Activated naive CD4-positive, alpha-beta T cell treated with Interleukin-2 at 50 U/mL for 16 hours (primary cell): Measurements from ENCODE around the gene DAB1.
"Not testable (repeated sequence)": the region's sequence is repeated elsewhere in the genome, so short reads cannot be mapped to it uniquely, and the experiment has no call there.

Experiments used
- DNase-seq: peaks from one replicate; pipeline ENCODE4 v3.0.0-alpha.2; 2020

The DAB1 gene

DNA sequence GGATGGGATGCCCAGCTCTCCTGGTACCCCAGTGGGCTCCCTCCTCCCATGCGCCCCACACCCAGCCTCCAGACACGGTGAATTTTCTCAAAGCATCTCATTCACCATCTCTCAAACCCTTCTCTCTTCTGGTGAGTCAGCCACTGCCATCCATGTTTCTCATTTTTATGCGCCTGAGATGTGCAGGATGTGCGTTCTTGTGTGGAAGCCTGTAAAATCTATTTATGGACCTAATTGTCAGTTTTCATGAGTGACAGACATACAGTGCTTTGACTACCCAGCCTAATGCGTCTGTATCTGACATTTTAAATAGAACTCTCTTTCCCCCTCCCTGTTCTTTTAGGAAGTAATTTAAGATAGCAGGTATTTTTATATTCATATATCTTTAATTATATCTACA lies 158.8 kb downstream of the DAB1 start:
- no peak for DNase-seq

DNA sequence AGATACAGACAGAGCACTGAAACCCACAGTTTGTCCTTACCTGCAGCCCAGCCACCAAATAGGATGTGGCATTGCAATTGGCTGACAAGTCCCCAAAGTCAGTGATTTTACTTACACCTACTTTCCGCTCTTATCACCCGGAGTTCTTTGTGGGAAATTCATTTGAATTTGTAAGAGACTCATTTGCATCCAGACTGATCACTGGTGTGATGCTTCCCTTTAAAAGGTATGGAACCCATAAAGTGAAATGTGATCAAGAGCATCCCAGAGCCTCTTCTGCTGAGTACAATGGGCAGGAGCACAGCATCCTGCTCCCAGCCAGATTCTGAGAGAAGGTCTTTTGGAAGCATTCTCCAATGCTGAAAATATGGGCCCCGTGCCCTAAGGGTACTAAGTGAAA lies 161.4 kb downstream of the DAB1 start:
- DNase-seq: no peak

DNA sequence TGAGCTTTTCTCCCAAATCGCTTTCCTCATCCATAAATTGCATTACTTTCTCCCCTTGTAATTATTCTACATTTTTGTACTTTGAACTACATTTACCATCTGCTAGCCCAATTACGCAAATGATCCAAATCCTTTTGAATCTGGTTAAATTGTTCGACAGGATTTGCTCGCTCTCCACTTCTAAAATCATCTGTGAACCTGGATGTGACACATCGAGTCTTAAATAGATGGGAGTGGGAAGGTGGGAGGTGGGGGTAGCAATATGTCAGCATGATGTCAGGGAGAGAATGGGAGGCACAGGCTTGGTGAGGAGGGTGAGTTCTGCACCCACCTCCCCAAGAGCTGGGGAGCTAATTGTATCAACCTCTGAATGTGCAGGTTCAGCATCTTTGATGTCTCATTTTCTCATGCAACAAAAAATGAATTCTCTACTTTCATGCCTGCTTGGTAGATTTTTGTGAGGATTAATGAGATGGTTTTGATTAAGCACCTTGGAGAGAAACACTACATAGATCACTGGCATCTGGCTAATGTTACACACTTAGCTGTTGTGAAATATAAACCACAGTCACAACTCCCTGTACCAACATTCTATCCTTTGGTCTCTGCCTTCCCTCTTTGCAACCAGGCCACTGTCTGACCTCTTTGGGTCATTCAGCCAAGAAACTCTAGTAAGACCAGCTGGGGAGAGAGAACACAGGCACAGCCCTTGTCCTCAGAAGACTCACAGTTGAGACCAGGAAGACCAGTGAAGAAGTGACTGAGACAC lies 165.1 kb downstream of the DAB1 start:
- DNase-seq: no peak

DNA sequence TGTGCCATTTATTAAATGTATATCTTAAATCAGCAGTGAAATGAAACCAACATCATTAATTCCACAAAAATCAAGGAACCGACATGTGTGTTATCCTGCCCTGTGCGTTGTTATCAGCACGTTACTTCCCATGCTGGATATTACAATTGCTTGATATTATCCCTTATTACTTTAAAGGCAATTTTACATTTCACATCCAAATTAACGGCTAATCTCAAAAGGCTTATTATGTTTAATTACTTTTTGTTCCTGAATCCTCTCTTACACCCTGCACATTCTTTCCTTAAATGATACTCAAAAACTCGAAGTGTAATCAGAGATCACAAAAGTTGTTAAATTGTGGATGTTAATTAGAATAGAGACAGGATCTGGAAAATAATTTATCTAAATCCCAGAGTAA lies 167.9 kb downstream of the DAB1 start:
- DNase-seq: no peak

DNA sequence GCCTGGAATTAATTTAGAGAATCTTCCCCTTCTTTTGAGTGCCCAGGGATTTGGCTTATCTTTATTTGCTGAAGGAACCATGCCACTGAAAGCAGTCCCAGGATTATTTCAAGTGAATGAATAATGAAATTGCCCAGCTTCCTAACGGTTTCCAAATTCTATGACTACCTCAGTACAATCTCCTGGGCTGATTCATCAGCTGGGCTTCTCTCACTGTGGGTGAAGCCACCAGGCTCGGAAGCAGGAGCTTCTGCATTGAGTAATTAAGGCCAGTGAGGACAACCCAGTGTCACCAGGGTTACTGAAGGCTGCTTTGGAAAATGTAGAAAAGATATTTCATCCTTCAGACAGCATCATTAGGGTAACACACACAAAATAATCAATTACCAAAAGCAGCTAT lies 169.8 kb downstream of the DAB1 start:
- no peak for DNase-seq

DNA sequence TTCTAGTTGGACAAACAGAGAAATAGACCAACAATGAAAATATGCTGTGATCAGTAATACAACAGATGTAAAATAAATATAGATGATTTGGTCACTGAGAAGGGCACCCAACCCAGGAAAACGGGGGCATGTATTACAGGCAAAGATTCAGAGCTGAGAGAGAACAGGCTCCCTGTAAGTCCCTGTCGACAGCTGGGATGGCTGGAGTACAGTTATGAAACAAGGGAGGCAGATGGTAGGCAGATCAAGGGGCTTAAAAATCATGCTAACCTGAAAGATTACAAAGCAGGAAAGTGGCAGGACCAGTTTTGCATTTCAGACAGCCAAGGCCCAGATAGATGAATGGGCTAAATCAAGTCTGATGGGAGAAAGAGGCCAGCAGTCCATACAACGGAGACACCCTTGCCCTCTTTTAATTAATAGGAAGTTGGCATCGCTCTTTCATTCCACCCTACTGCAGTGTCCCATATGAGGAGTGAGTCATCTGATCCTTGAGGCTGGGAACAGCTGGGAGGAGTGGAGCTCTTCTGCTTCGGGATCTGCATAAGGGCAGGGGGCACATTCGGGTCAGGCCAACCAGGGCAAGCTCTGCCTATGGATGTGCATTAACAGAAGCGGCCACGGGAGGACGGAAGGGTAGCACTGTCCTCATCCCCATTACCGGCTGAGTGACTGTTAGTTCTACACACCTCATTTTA lies 171.1 kb downstream of the DAB1 start:
- no peak for DNase-seq

DNA sequence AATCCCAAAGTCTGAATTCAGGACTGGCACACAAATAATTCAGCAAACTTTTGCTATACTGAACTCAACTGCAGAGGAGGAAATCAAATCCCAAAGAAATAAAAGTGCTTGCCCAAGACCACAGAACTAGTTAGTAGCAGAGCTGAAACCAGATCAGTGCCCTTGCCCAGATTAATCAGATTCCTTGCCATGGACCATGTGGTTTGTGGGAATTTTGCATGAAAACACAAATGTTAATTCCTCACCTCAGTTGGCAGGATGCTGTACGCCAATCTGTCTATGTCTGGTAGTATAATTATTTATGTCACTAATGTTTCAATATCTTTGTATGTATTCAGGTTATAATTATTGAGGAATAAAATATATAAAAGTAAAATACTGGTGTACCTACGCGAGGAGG lies 173.8 kb downstream of the DAB1 start:
- DNase-seq: no peak

DNA sequence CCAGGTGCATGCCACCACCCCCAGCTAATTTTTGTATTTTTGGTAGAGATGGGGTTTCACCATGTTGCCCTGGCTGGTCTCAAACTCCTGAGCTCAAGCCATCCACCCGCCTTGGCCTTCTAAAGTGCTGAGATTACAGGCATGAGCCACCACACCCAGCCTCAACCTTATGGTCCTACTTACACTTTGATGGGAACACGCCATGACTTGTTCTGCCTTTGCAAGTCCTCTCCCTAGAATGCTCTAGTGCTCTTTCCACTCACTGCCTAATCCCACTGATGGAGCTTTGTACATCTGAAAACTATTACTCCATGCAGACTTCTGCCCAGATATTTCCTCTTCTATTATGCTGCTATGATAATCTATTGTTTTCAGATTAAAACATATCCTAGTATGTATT lies 174.3 kb downstream of the DAB1 start:
- DNase-seq: no peak

DNA sequence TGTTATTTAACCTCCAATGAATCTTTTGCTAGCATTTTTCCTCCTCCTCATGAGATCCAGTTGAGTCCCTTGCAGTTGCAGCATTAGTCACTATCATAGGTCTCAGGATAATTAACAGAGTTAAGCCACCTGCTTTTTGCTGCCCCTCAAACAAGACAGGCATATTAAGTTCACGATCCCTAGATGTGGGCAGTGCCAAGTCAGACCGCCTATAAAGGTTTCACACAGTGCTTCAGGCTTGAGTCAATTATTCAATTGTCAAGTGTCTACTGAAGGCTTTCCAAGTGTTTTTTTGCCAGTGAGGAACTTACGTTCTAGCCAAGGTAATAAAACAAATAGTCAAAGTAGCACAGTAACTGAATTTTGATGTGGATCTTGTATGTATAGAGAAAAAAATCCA lies 175.0 kb downstream of the DAB1 start:
- no peak for DNase-seq

DNA sequence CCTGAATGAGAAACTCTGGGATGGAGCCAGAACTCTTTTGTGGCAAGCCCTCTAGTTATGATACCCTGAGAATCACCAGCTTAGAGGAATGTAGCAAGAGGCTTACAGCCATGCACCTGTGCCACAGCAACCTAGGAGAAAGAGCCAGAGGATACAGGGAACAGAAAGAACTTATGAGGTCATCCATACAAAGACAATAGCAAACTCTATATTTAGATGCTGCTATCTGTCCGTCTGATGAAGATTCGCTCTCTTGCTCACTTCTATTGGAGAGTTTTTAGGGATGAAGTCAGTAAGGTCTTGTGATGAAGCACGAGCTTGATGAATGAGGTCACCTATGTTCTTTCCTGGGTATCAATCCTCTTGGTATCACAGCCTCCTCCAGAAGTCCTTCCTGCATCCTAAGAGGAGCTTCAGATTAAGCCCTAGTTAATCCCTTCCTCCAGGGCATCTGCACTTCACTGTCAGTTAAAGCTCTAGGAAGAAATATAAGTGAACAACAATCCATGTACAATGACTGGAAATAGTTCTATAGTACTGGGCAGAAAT lies 185.6 kb downstream of the DAB1 start:
- no peak for DNase-seq

DNA sequence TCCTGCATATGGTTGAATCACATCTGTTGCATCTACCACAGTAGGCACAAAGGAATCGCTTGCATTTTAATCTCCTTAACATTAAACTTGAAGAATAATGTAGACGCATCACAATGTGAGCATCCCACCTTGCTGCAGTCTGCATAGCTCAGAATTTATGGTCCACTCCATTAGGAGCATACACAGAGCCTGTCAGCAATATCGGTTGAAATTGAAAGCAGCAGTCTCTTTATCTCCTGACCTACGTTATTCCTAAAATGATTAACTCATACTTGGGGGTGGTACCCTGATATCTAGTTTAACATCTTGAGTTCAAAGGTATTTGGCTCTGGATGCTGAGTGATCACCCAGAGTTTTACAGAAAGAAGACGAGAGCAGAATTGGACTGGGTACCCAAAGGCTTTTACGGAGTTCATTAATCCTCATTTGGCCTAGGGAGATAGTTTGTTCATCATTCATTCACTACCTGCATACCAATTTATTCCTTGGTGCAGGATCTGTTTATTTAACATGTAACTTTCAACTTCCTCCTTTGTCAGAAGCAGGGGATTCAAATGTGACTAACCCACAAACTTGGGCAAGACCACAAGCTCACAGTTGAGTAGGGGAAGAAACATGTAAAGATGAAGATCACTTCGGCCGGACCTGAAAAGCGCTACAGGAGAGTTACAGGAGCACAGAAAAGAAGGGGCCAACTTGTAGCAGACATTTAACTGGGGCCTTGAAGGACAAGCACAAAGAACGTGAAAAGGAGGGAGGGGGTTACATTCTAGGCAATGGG lies 187.9 kb downstream of the DAB1 start:
- no peak for DNase-seq

DNA sequence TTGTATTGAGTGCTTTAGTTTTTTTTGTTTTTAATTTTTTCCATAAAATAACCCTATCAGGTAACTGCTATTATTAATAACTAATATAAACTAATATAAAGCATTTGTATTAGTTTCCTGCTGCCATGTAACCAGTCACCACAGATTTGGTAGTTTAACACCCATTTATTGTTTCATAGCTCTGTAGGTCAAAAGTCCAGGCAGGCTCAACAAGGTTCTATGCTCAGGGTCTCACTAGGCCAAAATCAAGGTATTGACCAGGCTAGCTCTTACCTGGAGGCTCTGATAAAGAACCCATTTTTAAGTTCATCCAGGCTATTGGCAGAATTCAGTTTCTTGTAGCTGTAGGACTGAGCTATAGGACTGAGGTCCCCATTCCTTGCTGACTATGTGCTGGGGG lies 189.4 kb downstream of the DAB1 start:
- DNase-seq: no peak

DNA sequence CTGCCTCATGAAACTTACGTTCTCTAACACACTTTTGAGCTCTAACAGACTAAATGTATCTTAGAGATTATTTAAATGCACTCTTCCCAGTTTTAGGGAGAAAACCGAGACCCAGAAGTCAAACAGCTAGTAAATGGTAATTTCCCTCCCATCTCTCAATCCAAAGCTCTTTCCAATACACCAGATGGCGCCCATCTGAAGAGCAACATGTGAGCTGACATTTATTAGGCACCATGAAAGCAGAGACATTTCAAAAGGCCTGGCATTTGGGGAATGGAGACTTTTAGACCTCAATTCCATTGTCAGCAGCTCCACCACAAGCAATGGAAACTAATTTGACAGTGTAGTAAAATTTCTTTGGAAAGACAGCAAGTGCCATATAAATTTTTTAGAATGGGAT lies 191.4 kb downstream of the DAB1 start:
- DNase-seq: no peak

DNA sequence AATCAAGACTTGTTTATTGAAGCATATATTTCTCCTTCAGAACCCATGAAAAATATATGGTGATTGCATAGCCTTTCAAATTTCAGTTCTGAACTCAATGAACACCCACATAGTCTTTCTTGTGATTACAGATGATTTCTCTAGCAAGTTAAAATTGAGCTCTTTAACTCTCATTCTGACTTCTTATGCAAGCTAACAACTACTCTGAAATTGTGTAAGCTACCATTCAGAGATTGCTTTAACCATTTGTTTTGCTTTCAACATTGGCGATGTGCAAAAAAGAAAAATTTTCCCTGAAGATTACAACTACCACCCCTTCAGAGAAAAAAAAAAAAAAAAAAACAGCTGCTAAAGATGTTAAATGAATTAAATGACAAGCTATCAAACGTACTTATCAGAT lies 193.9 kb downstream of the DAB1 start:
- no peak for DNase-seq

DNA sequence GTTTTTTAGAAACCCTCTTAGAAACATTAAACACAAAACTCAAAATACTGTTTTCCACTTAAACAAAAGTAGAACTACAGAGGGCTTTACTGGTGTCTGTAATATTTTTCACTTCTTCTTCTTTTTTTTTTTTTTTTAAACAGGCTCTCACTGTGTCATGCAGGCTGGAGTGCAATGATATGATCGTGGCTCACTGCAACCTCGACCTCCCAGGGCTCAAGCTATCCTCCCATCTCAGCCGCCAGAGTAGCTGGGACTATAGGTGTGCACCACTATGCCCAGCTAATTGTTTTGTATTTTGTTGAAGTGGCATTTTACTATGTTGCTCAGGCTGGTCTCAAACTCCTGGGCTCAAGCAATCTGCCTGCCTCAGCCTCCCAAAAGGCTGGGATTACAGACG lies 194.8 kb downstream of the DAB1 start:
- DNase-seq: no peak

DNA sequence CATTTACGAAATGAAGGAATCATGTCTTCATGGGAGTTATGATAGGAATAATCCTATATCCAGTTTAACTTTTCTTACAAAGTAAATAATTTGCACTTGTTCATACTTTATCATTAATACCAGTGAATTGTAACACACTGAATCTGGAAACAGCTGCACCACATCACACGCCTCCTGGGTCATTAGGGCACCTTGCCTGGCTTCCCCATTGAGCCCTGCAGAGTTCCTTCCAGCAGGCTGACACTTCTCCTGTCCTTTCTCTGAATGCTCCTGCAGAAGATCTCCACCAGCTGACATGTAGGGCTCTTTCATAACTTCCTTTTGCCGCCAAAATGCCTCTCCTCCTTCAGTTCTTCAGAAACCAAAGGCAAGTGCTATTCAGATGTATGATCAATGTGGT lies 201.1 kb downstream of the DAB1 start:
- DNase-seq: no peak

DNA sequence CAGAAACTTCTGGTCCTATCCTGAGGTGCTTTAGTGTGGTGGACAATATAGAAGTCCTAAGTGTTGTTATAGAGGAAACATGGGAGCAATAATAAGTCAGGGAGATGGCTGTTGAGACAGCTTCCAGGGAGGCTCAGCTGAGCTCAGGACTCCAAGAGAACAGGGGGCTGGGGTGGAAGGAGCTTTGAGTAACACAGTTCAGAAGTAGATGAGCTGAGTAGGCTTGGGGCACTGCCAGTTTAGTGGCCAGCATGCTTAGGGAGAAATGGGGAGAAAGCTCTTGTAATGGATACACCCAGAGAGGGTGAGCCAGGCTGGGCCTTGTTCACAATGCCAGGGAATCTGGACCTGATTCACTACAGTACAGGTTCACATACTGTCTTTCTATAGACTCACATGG lies 201.6 kb downstream of the DAB1 start:
- no peak for DNase-seq

DNA sequence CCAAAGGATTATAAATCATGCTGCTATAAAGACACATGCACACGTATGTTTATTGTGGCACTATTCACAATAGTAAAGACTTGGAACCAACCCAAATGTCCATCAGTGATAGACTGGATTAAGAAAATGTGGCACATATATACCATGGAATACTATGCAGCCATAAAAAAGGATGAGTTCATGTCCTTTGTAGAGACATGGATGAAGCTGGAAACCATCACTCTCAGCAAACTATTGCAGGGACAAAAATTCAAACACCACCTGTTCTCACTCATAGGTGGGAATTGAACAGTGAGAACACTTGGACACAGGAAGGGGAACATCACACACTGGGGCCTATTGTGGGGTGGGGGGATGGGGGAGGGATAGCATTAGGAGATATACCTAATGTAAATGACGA lies 203.0 kb downstream of the DAB1 start:
- DNase-seq: not testable (repeated sequence)

DNA sequence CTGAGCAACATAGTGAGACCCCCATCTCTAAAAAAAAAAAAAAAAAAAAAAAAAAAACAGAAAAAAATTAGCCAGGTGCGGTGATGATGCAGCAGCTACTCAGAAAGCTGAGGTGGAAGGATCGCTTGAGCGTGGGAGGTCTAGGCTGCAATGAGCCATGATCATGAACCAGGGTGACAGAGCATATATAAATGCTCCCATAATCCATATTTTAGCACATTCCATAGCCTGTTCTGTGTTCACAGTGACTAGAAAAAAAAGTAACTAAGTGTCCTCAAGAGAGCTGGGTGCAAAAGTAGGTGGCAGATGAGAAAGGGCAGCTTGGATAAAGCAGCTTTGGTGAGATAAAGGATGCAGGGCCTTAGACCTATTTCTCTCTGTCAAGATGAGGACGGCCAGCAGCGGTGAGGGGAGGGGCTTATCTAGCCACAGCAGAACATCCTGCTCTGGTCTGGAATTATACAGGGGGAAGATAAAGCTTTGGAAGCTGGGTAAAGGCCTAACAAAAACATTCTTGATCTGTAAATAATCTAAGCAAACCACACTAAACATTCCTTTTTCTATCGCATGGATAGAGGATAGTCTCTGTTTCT lies 205.3 kb downstream of the DAB1 start:
- no peak for DNase-seq

DNA sequence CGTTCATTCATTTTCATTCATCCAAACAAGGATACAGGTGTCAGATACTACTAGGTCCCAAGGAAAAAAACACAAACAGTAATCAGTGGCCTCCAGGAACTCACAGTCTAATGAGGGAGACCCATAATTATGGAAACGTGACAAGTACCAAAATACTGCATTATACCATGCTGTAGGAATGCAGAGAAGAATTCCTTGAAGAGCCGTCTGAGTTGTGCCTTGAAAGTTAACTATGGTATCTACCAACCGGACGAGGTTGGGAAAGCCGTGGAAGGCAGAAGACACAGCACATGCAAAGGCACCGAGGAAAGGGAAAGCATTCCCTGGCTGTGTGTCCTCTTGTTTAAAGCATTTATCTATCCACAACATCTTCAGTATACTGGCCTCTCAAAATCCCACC lies 206.0 kb downstream of the DAB1 start:
- no peak for DNase-seq

DNA sequence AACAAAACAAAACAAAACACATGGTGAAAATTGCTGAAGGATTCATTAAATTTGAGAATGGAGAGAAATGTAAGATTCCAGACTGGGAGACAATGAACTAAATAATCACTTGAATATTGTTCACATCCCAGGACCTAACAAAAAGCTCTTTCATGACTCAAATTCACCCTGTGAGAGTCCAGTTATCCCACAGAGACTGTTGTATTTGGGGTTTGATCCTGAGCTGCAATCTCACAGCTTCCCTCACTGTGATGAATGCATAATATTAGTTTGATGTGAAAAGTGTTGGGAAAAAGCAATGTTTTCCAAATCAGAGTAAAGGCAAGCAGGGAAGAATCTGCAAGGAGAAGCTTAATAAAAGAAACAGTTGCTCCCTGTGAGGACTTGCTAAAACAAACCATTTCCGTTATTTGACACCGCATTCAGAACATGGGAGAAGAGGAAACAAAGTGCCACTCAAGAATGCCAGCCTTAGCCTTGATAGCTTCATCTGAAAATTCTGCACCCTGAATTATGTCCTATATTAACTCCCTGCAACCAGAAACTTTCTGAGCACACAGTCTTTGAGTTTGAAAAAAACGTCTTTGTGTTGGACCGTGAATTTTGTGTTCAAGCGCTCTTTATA lies 208.8 kb downstream of the DAB1 start:
- no peak for DNase-seq

DNA sequence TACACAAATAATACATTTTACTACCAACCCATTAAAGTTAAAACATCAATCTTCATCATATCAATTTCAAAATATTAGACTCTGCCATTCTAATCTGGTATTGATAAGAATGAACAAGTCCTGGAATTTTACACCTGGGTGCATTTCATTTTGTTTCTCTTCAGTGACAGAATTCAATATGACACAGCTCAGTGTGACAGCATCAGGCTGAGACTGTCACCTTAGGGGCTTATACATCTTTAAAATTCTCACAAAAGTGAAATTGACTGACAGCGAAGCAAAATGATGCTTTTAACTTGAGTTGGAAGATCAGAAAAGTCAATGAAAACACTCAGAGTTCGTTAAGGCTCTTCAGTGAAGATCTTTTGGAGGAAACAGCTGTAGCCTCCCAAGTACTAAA lies 213.0 kb downstream of the DAB1 start:
- DNase-seq: no peak

DNA sequence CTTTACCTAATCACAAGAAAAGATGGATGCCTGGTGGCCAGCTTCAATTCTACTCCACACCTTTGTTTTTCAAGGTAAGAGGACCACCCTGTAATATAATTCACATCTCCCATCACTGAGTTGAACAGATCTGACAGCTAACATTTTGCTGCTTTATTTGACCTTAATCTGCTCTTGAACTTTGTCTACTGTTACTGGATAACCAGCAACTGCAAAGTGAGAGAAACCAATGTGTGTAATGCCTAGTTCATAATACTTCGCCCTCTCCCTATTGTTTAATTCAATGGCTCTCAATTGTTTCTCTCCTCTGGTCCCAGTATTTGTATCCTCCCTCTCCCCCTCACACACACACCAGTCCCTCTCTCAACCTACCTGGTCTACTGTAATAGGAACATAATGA lies 214.4 kb downstream of the DAB1 start:
- no peak for DNase-seq
